ENCODE results near the gene MYO1F.

The MYO1F gene

DNA sequence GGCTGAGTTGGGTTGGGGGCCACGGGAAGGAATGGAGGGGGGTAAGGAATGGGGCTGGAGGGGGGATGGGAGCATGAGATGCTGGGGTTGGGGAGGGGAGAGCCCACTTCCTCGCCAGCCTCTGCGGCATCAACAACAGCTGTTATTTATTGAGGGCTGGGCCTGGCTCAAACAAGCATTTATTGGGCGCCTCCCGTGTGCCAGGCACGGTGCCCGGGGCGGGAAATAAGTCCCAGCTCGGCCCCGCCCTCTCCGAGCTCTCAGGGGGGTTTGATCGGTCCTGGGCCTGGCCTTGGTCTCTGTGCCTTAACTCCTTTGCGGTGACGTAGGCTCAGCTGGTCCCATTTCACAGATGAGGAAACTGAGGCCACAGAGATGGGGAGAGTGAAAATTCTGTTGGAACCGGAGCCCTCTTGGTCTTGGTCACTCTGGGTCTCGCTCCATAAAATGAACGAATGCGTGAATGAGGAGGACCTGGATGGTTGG lies 34.2 kb upstream of the MYO1F start:
- Mint-ChIP-seq H3K9me3 (peaks cover 3% of the 10 kb centered on the region), H3K36me3 (ENCODE audit: low read depth) (peaks cover 21% of the 10 kb centered on the region), H3K4me3 (peak overlapping the region; percentile 73), H3K27ac (no peak overlapping the region), H3K4me1 (peaks cover 41% of the 10 kb centered on the region), H3K27me3 (ENCODE audit: low read depth, poor library complexity) (peaks cover 10% of the 10 kb centered on the region)
- no peak for DNase-seq
- TF ChIP-seq, protein P1, sequence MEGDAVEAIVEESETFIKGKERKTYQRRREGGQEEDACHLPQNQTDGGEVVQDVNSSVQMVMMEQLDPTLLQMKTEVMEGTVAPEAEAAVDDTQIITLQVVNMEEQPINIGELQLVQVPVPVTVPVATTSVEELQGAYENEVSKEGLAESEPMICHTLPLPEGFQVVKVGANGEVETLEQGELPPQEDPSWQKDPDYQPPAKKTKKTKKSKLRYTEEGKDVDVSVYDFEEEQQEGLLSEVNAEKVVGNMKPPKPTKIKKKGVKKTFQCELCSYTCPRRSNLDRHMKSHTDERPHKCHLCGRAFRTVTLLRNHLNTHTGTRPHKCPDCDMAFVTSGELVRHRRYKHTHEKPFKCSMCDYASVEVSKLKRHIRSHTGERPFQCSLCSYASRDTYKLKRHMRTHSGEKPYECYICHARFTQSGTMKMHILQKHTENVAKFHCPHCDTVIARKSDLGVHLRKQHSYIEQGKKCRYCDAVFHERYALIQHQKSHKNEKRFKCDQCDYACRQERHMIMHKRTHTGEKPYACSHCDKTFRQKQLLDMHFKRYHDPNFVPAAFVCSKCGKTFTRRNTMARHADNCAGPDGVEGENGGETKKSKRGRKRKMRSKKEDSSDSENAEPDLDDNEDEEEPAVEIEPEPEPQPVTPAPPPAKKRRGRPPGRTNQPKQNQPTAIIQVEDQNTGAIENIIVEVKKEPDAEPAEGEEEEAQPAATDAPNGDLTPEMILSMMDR (IDR thresholded peaks at IDR 0.05): no peak

DNA sequence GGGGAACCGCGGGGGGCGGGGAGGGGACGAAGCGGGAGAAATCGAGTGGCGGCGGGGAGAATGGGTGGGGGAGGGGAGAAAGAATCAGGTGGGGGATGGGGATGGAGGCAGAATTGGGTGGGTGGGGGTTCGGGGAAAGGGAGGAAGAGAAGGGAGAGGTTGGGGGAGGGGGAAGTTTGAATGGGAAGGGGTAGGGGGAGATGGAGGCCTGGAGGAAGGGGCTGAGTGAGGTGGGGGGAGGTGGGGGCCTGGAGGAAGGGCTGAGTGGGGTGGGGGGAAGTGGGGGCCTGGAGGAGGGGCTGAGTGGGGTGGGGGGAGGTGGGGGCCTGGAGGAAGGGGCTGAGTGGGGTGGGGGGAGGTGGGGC lies 33.7 kb upstream of the MYO1F start:
- no peak for DNase-seq
- Mint-ChIP-seq H3K27me3 (ENCODE audit: low read depth, poor library complexity) (peaks cover 6% of the 10 kb centered on the region), H3K9me3 (peaks cover 8% of the 10 kb centered on the region), H3K36me3 (ENCODE audit: low read depth) (peaks cover 26% of the 10 kb centered on the region), H3K4me1 (peaks cover 40% of the 10 kb centered on the region), H3K27ac (no peak overlapping the region), H3K4me3 (peak overlapping the region; percentile 47)
- TF ChIP-seq, protein P1 (IDR thresholded peaks at IDR 0.05): no peak

DNA sequence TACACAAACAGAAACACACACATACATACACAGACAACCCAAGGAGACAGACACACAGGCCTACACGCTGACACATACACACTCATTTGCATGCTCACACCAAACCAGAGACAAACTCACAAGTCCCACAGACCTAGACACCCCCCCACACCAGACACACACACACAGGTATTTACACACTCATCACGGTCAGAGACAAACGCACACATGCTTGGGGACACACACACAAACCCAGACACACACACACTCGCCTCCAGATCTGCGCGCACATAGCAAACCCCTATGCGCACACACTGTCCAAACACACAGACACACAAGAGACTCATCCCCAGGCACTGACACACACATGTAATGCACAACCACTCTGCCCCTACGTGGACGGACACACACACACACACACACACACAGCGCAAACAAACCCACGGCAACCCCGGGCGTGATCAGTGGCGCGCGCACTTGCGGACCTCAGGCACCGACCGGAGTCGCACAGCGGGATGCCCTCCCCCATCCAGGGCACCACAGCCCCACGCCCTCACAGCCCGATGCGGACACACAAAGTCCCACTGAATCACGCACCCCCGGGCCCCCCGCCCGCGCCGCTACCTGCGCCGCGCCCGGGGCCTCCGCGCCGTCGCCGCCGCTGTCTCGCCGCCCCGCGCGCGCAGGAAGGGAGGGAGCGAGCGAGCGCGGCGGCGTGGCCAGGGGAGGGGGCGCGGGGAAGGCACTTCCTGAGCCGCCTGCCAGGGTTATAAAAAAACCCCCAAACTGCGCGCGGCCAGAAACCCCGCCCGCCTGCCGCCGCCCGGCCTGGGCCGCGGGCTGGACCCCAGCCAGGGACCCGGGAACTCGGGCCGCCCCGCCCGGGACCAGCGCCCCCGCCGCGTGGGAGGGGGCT lies 33.0 kb upstream of the MYO1F start, which contains the start of gene ADAMTS10:
TSS of gene ADAMTS10 (minus strand) at position 675 of the 895 bp plus-strand sequence. CDS start 5,005 bp downstream, outside the sequence.
- Mint-ChIP-seq H3K27me3 (ENCODE audit: low read depth, poor library complexity) (peaks cover 3% of the 10 kb centered on the region), H3K4me3 (peak within 1 kb of the TSS; percentile 99), H3K9me3 (peaks cover 14% of the 10 kb centered on the region)

DNA sequence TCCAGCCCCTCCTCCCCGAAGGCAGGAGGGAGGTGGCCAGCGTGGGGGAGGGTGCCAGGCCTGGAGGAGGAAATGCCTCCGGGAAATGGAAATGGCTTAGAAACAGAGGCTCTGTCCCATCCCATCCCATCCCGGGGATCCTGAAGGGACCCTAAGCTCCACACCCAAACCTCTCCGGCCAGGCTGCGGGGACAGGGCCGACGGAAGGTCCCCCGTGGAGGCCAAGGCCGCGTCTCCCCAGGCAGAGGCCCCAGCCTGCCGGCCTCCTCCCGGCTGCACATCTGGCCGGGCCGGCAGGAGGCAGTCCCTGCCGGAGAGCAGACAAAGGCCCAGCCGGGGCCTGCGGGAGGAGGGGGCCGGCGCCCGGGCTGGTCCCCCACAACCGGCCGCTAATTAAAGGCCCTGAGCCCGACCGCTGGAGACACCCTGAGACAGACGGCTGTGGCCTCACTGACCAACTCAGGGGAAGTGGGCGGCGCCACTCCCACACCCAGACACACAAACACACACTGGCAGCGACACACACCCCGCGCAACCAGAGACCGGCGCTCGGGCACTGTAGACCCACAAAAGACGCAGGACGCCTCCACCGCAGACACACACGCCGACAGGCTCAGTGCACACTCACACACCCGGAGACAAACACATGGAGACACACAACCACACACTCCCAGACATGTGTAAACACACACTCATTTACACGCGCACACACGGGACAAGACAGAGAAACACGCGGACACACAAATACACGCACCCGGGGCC lies 32.2 kb upstream of the MYO1F start:
- DNase-seq: peak; percentile 69
- TF ChIP-seq, protein P1 (IDR thresholded peaks at IDR 0.05): no peak
- no peaks in the 10 kb centered on the region for H3K27me3 Mint-ChIP-seq (ENCODE audit: low read depth, poor library complexity)
- H3K4me3 Mint-ChIP-seq: peak overlapping the region; percentile 99
- peak overlapping the region; percentile 96 for H3K27ac Mint-ChIP-seq
- peaks cover 22% of the 10 kb centered on the region for H3K9me3 Mint-ChIP-seq
- peaks cover 36% of the 10 kb centered on the region for H3K4me1 Mint-ChIP-seq
- H3K36me3 Mint-ChIP-seq (ENCODE audit: low read depth): peaks cover 41% of the 10 kb centered on the region

More for the DNA sequence above, 33.0 kb upstream of the MYO1F start, which contains the start of gene ADAMTS10:
- peak within 1 kb of the TSS; percentile 96 for H3K27ac Mint-ChIP-seq
- peaks cover 32% of the 10 kb centered on the region for H3K36me3 Mint-ChIP-seq (ENCODE audit: low read depth)
- DNase-seq: peak; percentile 74
- TF ChIP-seq, protein P1 (IDR thresholded peaks at IDR 0.05): no peak
- H3K4me1 Mint-ChIP-seq: peaks cover 36% of the 10 kb centered on the region

DNA sequence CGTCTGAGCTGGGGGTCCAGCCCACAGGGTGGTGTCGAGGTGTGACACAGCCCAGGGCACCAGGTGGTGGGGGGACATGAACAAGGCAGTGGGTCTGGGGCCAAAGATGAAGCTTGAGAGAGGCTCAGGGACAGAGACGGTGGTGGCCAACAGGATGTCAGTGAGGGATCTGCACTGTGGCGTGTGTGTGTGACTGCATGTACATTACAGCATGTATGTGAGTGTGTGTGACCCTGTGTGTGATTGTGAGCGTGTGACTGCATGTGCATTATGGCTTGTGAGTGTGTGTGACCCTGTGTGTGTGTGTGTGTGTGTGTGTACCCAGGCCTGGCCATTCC lies 31.7 kb upstream of the MYO1F start:
- Mint-ChIP-seq H3K27ac (peak overlapping the region; percentile 95), H3K27me3 (ENCODE audit: low read depth, poor library complexity) (no peaks in the 10 kb centered on the region), H3K4me1 (peaks cover 36% of the 10 kb centered on the region), H3K4me3 (peak overlapping the region; percentile 93), H3K36me3 (ENCODE audit: low read depth) (peaks cover 43% of the 10 kb centered on the region), H3K9me3 (peaks cover 24% of the 10 kb centered on the region)
- TF ChIP-seq, protein P1 (IDR thresholded peaks at IDR 0.05): no peak
- DNase-seq: no peak
